GM18868 (cell line): ENCODE results near the gene ENOX1.
A peak's percentile ranks its signal among the peaks of the same experiment; 100 is the strongest.

Experiments used
- ATAC-seq: cut with Tn5 transposase; IDR thresholded peaks from one replicate; pipeline ENCODE4 v1.9.1; 2021; ENCODE audit warnings: mild to moderate bottlenecking, moderate library complexity; ENCODE audit not compliant: unreplicated experiment

The ENOX1 gene

DNA sequence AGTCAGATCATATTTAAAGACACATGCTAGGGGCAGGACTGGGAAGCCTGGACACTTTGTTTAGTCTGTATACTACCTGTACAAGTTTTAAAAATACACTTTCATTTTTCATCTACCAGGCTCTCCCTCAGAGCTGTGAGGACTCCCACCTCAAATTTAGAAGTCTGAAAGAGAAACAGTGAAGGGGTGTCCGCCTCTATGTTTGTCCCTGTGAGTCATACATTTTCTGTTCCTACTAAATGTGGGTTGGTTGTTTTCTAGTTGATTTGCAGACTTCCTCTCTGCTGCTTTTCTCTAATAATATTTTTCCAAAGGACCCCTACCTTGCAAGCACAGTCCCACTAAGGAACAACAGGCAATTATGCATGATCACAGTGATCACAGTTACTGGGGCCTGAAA lies 110.5 kb downstream of the ENOX1 start:
- peak; percentile 99 for ATAC-seq

DNA sequence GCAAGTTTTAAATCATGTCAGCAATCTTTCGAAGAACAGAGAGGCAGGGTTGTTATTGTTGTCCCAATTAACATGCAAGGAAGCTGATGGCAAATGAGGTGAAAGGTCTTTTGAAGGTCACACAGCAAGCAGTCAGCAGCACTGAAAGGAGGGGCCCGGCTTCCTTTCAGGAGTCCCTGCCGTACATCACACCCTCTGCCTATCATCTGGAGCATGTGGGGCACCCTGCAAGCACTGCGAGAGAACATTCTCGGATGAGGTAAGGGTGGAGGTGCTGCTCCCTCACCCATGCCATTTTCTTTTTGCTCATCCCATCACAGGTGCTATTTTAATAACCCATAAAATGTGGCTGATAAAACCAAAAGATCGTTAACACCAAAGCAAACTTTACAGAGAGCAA lies 111.2 kb downstream of the ENOX1 start:
- ATAC-seq: no peak

GRCh38 chr13:43669964-43670363 lies 116.8 kb downstream of the ENOX1 start:
- ATAC-seq: no peak

DNA sequence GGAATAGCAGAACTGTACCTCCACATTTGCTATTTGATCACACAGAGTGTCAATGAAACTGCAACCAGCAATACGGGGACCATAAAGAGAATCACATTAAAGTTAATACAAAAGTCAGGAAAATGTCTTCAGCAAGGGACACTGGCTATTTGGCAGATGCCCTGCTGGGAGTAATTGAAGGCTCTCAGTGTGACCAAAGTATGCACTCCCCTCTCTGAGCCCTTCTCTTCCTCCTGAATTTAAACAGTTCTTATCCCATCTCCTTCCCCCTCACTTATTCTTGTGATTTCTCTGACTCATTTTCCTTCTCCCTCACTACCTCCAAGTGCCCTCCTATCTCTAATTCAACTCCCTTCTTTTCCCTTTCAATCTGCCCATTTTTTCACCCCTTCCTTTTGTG lies 117.7 kb downstream of the ENOX1 start:
- ATAC-seq: no peak

- no peak for ATAC-seq
These were observed 120.4 kb downstream of the ENOX1 start for GRCh38 chr13:43666403-43666802.

- no peak for ATAC-seq
These were observed 121.4 kb downstream of the ENOX1 start for GRCh38 chr13:43665388-43665787.

- no peak for ATAC-seq
These were observed 122.0 kb downstream of the ENOX1 start for GRCh38 chr13:43664700-43665191.

DNA sequence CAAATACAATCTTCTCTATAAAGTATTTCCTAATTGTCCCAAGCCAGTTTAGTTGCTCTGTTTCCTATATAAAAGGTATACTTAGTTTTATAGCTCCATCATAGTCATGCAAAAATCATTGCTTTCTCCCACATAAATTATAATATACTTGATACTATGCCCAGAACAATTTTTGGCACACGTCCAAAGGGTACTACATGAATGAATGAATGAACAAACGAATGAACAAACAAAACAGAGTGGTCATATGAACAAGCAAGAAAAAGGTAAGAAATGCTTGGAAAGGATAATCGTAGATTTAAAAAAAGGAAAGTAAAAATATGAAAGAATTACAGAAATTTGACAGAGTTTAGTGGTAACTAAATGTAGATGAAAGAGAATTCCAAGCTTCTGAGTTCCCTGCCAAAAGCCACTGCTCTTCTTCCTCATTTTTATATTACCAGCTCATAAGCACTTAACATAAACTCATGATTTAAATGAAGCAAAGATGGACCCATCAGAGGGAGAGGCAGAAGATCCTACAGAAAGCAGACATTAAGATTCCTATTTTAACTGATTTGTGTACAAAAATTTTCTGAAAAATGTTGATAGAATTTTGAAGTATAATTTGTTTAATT lies 123.2 kb downstream of the ENOX1 start:
- no peak for ATAC-seq

GRCh38 chr13:43662976-43663375 lies 123.8 kb downstream of the ENOX1 start:
- no peak for ATAC-seq

DNA sequence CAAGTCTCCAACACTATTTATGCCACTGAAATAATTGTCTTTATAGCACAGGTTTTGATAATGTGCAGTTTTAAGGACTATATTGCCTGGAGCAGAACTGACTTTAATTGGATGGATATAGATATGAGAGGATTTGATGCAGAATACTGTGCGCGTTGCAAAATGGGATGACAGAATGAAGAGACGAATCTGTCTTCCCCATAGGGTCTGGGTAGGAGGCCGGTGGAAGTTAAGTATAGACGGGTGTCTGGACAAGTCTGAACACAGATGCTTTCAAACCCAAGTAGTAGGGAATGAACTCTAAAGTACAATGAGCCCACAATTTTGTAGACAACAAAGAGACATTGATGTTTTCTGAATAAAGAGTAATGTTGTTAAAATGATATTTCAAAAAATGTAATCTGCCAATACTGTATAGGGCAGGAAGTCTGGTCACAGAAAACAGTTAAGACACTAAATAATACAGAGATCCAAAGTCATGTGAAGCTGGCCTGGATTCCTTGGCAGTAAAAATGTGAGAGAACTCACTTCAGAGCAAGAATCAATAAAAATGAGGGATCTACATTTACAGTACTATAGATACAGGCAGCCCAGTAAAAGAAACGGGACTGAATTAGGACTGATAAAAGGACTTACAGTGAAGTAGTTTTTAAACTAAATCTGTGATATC lies 125.5 kb downstream of the ENOX1 start:
- no peak for ATAC-seq

DNA sequence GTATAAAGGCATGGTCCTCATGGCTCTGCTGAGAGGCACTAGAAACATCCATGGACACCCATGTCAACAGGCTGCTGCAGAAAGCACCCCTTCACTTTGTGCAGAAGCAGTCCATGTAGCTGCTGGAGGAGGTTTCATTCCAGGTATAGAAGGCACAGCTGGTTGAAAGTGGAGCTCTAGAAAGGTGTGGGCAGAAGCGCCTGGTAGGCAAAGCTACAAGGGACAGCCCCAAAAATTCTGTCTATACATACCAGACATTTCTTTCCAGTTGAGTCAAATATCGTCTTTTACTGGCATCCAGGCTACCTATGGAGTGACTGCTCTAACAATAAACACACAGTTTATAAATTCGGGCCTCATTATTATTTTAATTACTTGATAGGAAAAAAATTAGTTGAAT lies 129.3 kb downstream of the ENOX1 start:
- no peak for ATAC-seq

DNA sequence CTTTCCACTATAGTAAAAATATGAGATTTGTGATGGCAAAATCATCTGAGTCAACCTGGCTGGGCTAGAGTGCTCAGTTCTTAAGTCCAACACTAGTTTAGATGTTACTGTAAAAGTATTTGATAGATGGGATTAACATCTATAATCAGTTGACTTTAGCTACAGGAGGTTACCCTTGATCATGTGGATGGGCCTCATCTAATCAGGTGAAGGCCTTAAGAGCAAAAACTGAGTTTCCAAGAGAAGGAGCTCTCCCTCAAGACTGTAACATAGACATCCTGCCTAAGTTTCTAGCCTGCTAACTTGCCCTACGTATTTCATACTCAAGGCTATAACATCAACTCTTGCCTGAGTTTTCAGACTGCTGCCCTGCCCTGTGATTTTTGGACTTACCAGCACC lies 132.8 kb downstream of the ENOX1 start:
- ATAC-seq: no peak

GRCh38 chr13:43653395-43653794 lies 133.4 kb downstream of the ENOX1 start:
- ATAC-seq: no peak

GRCh38 chr13:43652760-43653159 lies 134.0 kb downstream of the ENOX1 start:
- ATAC-seq: no peak

GRCh38 chr13:43650882-43651281 lies 135.9 kb downstream of the ENOX1 start:
- ATAC-seq: no peak

- ATAC-seq: no peak
These were observed 138.0 kb downstream of the ENOX1 start for GRCh38 chr13:43648733-43649132.

- ATAC-seq: no peak
These were observed 139.3 kb downstream of the ENOX1 start for GRCh38 chr13:43647471-43647870.

DNA sequence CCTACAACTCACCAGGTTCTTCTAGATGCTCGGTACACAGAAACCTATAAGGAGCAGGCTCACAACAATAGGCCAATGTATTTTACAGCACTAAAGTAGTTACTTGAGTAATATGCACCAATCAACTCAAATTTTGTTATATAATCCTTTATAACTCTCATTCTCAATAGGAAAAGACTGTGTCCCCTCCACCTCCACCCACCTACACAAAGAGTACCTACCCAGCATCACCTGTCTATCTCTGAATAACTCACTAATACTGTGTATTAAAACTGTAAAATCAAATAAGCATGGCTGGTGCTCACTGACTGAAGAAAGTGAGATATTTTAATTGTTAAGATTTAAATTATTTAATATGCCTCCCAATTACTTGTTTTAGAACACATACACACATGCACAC lies 146.3 kb downstream of the ENOX1 start:
- ATAC-seq: no peak

GRCh38 chr13:43631106-43631505 lies 155.7 kb downstream of the ENOX1 start:
- ATAC-seq: no peak

DNA sequence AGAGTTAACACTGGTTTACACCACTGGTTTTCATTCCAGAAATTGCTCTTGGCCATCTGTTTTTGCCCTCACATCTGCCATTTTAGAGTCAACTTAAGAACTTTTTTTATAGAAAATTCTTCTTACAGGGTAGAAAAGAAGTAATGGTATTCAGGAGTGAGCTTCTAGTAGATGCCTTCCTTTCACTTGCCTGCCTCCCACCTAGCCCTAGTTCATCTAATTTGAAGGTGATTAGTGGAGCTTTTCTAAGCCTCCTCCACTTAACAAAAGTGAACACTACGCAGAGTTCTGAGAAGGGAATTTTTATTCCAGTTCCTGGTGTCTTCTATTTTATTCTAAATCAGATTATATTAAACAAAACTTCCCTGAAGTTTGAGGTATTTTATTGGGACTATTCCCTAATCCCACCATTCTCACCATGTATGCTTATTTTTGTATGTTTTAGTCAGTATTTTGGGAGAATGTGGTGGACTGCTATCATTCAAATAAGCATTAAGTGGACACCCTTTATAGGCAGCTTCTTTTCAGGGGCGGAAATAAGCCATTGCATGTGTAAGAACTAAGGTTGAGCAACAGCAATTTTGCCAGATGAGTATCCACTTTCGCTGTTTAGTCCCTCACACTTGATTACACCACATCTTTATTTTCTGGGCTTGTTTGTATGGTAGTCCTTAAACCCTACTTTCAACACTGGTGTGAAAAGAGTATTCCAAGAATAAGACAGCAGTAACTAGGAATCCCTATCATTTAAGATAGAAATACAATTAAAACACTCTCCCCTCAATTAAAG lies 156.9 kb downstream of the ENOX1 start:
- ATAC-seq: no peak

DNA sequence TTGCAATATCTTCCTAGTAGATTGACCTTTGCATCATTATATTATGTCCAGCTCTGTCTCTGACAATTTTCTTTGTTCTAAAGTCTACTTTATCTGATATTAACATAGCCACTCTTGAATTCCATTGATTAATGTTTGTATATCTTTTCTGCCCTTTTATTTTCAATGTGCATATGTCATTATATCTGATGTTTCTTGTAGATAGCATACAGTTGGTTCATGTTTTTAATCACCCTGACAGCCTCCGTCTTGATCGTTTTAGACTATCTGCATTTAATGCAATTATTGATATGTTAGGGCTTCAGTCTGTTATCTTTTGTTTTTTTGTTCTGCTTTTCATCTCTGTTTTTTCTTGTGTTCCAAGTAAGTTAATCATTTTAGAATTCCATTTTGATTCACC lies 159.8 kb downstream of the ENOX1 start:
- ATAC-seq: no peak

- ATAC-seq: no peak
These were observed 172.7 kb downstream of the ENOX1 start for GRCh38 chr13:43614063-43614462.
